22Rv1 (cell line): Measurements from ENCODE around the gene NME1.

Source experiments
- CTCF ChIP-seq: fragments of 450-650 bp; IDR thresholded peaks from 2 replicates; pipeline ENCODE4 v1.5.1; 2017; ENCODE audit warnings: mild to moderate bottlenecking
- ZFX ChIP-seq: fragments of 450-650 bp; IDR thresholded peaks from 2 replicates; pipeline ENCODE4 v1.6.1; 2017; ENCODE audit warnings: antibody characterized with exemption, borderline replicate concordance

GRCh38 chr17:51169340-51169739, 16.0 kb downstream of the NME1 start:
- TF ChIP-seq CTCF (no peak), ZFX (no peak)
